Epithelial cell of proximal tubule (primary cell): ENCODE data around the gene RFX5. TPM values are rescaled to one million over a fixed set of nuclear protein-coding genes. Genes with fewer than 3 reads are reported as not detected.

Experiments
- DNase-seq: peaks from one replicate; pipeline ENCODE4 v3.0.0-alpha.2; 2011; ENCODE audit warnings: low read depth
- H3K4me3 ChIP-seq: 2 replicates; pipeline ENCODE4 v1.5.1; 2011; ENCODE audit warnings: low read depth, mild to moderate bottlenecking, low read length
- CTCF ChIP-seq: conservative IDR thresholded peaks from 2 replicates; pipeline ENCODE4 v1.5.1; 2012; ENCODE audit warnings: low read depth, mild to moderate bottlenecking, low read length
- total RNA-seq: library from RNA; depleted of rRNA; stranded (reverse); fragments of >200 nt; gene quantifications from 2 replicates; pipeline ENCODE4 v1.2.3, GENCODE V29; 2015

The RFX5 gene
- total RNA-seq, 1 donor from 2014 or later = 33.9 TPM

- TF ChIP-seq CTCF = no peak
- peak; percentile 89 for DNase-seq
- peak within 1 kb of the TSS; percentile 65 for H3K4me3 ChIP-seq
Observed at GRCh38 chr1:151327223-151327902, 19.7 kb downstream of the RFX5 start, which contains the start of gene PI4KB. Gene PI4KB (minus strand): TSS chr1:151327416. CDS start chr1:151316481, 10,935 bp downstream.

- DNase-seq = no peak
- TF ChIP-seq CTCF = no peak
- peak overlapping the region; percentile 65 for H3K4me3 ChIP-seq
Observed at GRCh38 chr1:151326619-151327222, 20.3 kb downstream of the RFX5 start.

GRCh38 chr1:151325646-151326429, 21.2 kb downstream of the RFX5 start:
- peak overlapping the region; percentile 65 for H3K4me3 ChIP-seq
- TF ChIP-seq CTCF = no peak
- DNase-seq = no peak

GRCh38 chr1:151325231-151325630, 21.8 kb downstream of the RFX5 start:
- no peak for DNase-seq
- H3K4me3 ChIP-seq = no peak overlapping the region
- no peak for TF ChIP-seq CTCF

GRCh38 chr1:151324390-151324930, 22.6 kb downstream of the RFX5 start:
- TF ChIP-seq CTCF = no peak
- no peak for DNase-seq
- no peak overlapping the region for H3K4me3 ChIP-seq

GRCh38 chr1:151318975-151319374, 28.1 kb downstream of the RFX5 start:
- no peak for TF ChIP-seq CTCF
- DNase-seq = no peak
- no peak overlapping the region for H3K4me3 ChIP-seq
